Upper lobe of right lung (tissue), 1 donor: ENCODE results near the gene BNC2. TPM values are rescaled to one million over a fixed set of nuclear protein-coding genes. Genes with fewer than 3 reads are reported as not detected.

ENCODE experiments used
- ATAC-seq: fragments of 200-7000 bp; cut with Tn5 transposase; one replicate; pipeline ENCODE4 v1.9.1; 2020; ENCODE audit warnings: mild to moderate bottlenecking, moderate library complexity
- DNase-seq: peaks from one replicate; pipeline ENCODE4 v3.0.0-alpha.2; 2020
- H3K27ac ChIP-seq: fragments of 200-600 bp; one replicate; pipeline ENCODE4 v1.8.0; 2022
- H3K27me3 ChIP-seq: fragments of 200-600 bp; one replicate; pipeline ENCODE4 v1.8.0; 2022; ENCODE audit warnings: mild to moderate bottlenecking
- H3K36me3 ChIP-seq: fragments of 200-600 bp; one replicate; pipeline ENCODE4 v1.8.0; 2022
- H3K4me1 ChIP-seq: fragments of 200-600 bp; one replicate; pipeline ENCODE4 v1.8.0; 2022
- H3K4me3 ChIP-seq: fragments of 200-600 bp; one replicate; pipeline ENCODE4 v1.8.0; 2022; ENCODE audit warnings: mild to moderate bottlenecking
- H3K9me3 ChIP-seq: fragments of 200-600 bp; one replicate; pipeline ENCODE4 v1.8.0; 2022
- CTCF ChIP-seq: fragments of 200-600 bp; IDR thresholded peaks from one replicate; pipeline ENCODE4 v1.8.0; 2022; ENCODE audit warnings: antibody characterized with exemption
- intact Hi-C: fragments of 100-400 bp; cut with DNase I; formaldehyde crosslinking; loops from one replicate; pipeline ENCODE4 v1.11.0; 2022
- total RNA-seq: library from RNA; stranded (reverse); fragmentation: NEBNext Ultra II Directional; extraction: Animal tissue kit (Norgen Biotek cat#: 25700); gene quantifications from one replicate; pipeline ENCODE4 v1.2.1, GENCODE V29; 2021
- donor health status: DM: no; HTN: yes; CAD: no; lungs with severe emphysema.

Gene BNC2
- total RNA-seq, 1 donor from 2014 or later: 18.1 TPM

DNA sequence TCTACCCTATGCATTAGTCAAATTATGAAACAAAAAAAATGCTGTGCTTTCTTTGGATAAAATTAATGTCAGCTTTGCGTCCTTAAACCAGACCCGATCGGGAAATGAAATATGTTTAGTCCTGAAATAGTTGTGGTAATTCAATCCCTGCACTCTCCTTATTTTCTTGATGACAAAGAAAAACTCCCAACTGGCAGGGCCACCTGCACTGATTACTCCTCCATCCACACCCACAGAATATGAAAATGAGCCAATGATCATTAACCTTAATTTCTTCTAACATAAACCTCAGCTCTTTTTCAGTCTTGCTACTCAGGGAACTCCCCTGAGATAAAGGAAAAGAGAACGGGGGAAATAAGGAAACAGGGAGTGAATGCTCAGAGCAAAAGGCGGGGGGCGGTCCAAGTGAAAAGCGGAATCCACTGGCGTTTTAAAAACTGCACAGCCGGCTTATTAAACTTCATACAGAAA is 245.3 kb downstream of the BNC2 start:
- no peaks in the 10 kb centered on the region for H3K36me3 ChIP-seq
- H3K27ac ChIP-seq: no peak overlapping the region
- ATAC-seq (no peak), DNase-seq (no peak)
- no peak overlapping the region for H3K4me3 ChIP-seq
- H3K4me1 ChIP-seq: no peaks in the 10 kb centered on the region
- TF ChIP-seq CTCF: no peak
- intact Hi-C loops: no loop called here
- H3K27me3 ChIP-seq: no peaks in the 10 kb centered on the region
- H3K9me3 ChIP-seq: no peaks in the 10 kb centered on the region

DNA sequence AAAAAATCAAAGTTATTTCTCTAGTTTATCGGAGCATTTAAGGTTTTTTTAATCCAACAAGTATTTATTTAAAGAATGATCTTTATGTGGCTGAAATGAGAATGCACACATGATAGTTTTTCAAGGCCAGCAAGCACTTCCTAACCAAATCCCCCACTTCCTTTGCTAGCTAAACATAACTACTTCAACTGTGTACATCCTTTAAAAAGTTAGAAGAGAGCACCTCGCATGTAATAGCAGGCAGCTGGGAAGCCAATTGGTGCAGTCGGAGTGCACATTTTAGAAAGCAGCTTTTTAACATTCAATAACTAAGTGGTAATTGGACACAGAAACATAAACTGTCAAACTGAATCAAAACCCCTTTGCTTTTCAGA is 245.7 kb downstream of the BNC2 start:
- no peaks in the 10 kb centered on the region for H3K27me3 ChIP-seq
- H3K4me1 ChIP-seq: no peaks in the 10 kb centered on the region
- no peak for TF ChIP-seq CTCF
- H3K36me3 ChIP-seq: no peaks in the 10 kb centered on the region
- H3K9me3 ChIP-seq: no peaks in the 10 kb centered on the region
- no peak overlapping the region for H3K27ac ChIP-seq
- ATAC-seq (no peak), DNase-seq (no peak)
- no peak overlapping the region for H3K4me3 ChIP-seq
- intact Hi-C loops: no loop called here

DNA sequence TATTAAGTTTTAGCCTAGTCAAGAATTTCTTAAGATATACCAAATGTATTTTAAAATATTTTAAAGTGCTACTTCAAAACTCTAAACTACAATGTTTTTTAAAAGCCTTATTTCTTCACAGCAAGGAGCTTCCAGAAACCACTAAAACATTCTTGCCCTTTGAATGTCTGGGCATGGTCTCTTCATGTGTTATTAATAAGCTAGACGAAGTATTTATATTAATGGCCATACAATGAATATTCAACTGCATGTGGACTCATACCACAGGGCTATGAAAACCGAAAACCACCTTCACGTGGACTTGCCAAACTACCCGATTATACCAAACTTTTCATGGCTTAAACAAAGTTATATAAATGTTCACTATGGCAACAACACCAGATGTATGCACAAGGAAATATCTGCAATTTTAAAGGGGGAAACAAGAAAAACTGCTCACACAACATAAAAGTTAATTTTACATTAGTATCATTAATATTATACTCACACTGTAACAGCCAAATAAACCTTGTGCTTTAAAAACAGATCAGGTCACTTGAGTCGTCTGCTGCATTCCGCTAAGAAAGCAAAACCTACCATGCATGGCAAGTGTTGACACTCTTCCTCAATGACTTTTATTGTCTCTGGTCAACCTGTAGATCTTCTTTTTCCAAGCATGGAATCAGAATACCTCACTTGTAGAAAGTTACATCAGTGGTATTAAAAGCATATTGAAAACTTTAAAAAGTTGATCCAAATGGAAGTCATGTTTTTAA is 246.3 kb downstream of the BNC2 start:
- Histone ChIP-seq H3K27ac (no peak overlapping the region), H3K27me3 (no peaks in the 10 kb centered on the region), H3K9me3 (no peaks in the 10 kb centered on the region), H3K36me3 (no peaks in the 10 kb centered on the region), H3K4me1 (no peaks in the 10 kb centered on the region), H3K4me3 (no peak overlapping the region)
- TF ChIP-seq CTCF: no peak
- DNase-seq (no peak), ATAC-seq (no peak)
- intact Hi-C loops: no loop called here

DNA sequence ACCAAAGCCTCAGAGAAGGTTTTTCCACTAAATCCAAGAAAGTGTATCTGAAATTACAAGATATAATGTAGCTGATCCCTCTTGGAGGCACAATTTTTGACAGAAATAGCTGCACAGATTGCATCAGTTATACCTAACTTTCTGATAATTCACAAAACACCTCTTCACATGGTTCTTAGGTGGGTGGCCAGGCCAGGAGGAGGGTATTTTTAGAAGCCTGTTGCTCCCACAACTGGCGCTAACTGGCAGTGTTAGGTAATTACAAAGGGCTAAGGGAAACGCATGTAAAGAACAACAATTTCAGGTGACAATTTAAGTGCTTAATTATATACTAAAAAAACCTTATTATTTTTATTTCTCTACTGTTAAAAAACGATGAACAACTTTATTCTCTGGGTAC is 247.9 kb downstream of the BNC2 start:
- no peak for DNase-seq
- ATAC-seq: no peak
- Histone ChIP-seq H3K27ac (no peak overlapping the region), H3K9me3 (no peaks in the 10 kb centered on the region), H3K27me3 (no peaks in the 10 kb centered on the region), H3K36me3 (no peaks in the 10 kb centered on the region), H3K4me1 (no peaks in the 10 kb centered on the region), H3K4me3 (no peak overlapping the region)
- TF ChIP-seq CTCF: no peak
- intact Hi-C loops: no loop called here

- H3K36me3 ChIP-seq: no peaks in the 10 kb centered on the region
- DNase-seq: no peak
- no peak for ATAC-seq
- no peak overlapping the region for H3K4me3 ChIP-seq
- no peaks in the 10 kb centered on the region for H3K27me3 ChIP-seq
- intact Hi-C loops: no loop called here
- TF ChIP-seq CTCF: no peak
- H3K9me3 ChIP-seq: no peaks in the 10 kb centered on the region
- H3K27ac ChIP-seq: no peak overlapping the region
- H3K4me1 ChIP-seq: no peaks in the 10 kb centered on the region
These were observed 250.5 kb downstream of the BNC2 start for GRCh38 chr9:16619914-16620520.
